Central memory CD8-positive, alpha-beta T cell (primary cell): Measurements from ENCODE around the gene BLTP2.
"Not testable (repeated sequence)": the region's sequence is repeated elsewhere in the genome, so short reads cannot be mapped to it uniquely, and the experiment has no call there.

Experiments used
- ATAC-seq: fragments of 150-1000 bp; cut with Tn5 transposase; replicated peaks from 2 replicates; pipeline ENCODE4 v1.10.0; 2022; ENCODE audit warnings: mild to moderate bottlenecking, moderate FRiP score, moderate number of reproducible peaks; ENCODE audit not compliant: poor library complexity, severe bottlenecking; ENCODE audit errors: extremely low read depth
- DNase-seq, 2 donors: peaks; one replicate each; pipeline ENCODE4 v3.0.0; 2021; ENCODE audit warnings: low spot score in 2 of 2
- H3K27ac Mint-ChIP-seq: one replicate; pipeline ENCODE4 v1.8.0; 2022; ENCODE audit warnings: low read depth, mild to moderate bottlenecking, moderate library complexity, mixed read lengths
- H3K27me3 Mint-ChIP-seq: one replicate; pipeline ENCODE4 v1.8.0; 2022; ENCODE audit warnings: mixed read lengths
- H3K36me3 Mint-ChIP-seq: one replicate; pipeline ENCODE4 v1.8.0; 2022; ENCODE audit warnings: mild to moderate bottlenecking, moderate library complexity, mixed read lengths; ENCODE audit not compliant: insufficient read depth
- H3K4me1 Mint-ChIP-seq: one replicate; pipeline ENCODE4 v1.8.0; 2022; ENCODE audit warnings: mixed read lengths
- H3K4me3 Mint-ChIP-seq: one replicate; pipeline ENCODE4 v1.8.0; 2022; ENCODE audit warnings: mild to moderate bottlenecking, moderate library complexity, mixed read lengths
- H3K9me3 Mint-ChIP-seq: one replicate; pipeline ENCODE4 v1.8.0; 2022; ENCODE audit warnings: mixed read lengths

Gene BLTP2

DNA sequence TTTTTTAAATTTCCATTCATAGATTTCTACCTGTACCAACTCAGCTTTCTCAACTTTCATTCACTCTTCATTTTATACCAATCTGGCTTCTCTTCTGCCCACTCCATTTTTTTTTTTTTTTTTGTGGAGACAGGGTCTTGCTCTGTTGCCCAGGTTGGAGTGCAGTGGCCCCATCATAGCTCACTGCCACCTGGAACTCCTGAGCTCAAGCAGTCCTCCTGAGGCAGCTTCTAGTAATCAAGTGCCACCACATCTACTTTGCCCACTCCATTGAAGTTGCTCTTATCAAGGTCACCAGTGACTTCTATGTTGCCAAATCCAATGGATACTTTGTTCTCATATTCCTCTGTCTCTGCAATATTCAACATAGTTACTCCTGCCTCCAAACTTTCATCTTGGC, 18.8 kb upstream of the BLTP2 start:
- no peaks in the 10 kb centered on the region for H3K9me3 Mint-ChIP-seq
- H3K27me3 Mint-ChIP-seq = no peaks in the 10 kb centered on the region
- peak overlapping the region; percentile 98 for H3K4me3 Mint-ChIP-seq
- H3K27ac Mint-ChIP-seq = peak overlapping the region; percentile 99
- peaks cover 18% of the 10 kb centered on the region for H3K36me3 Mint-ChIP-seq
- ATAC-seq (no peak), DNase-seq (no peak)
- peaks cover 70% of the 10 kb centered on the region for H3K4me1 Mint-ChIP-seq

DNA sequence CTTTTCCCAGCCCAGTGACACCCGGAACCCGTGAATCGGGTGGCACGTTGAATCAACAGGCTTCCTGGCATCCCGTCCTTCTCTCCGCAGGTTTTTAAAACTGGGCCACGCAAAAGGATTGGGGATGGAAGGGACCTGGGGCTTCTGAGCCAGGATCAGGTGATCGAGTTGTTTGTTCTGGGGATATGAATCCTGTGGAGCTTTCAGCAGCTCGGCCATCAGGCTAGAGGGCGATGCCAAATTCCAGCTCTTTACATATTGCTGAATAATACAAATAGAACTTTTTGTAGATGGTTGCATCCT, 17.5 kb upstream of the BLTP2 start:
- Mint-ChIP-seq H3K4me3 (peak overlapping the region; percentile 98), H3K36me3 (peaks cover 18% of the 10 kb centered on the region), H3K4me1 (peaks cover 62% of the 10 kb centered on the region), H3K27me3 (no peaks in the 10 kb centered on the region), H3K27ac (peak overlapping the region; percentile 99), H3K9me3 (no peaks in the 10 kb centered on the region)
- DNase-seq = no peak
- ATAC-seq = no peak

DNA sequence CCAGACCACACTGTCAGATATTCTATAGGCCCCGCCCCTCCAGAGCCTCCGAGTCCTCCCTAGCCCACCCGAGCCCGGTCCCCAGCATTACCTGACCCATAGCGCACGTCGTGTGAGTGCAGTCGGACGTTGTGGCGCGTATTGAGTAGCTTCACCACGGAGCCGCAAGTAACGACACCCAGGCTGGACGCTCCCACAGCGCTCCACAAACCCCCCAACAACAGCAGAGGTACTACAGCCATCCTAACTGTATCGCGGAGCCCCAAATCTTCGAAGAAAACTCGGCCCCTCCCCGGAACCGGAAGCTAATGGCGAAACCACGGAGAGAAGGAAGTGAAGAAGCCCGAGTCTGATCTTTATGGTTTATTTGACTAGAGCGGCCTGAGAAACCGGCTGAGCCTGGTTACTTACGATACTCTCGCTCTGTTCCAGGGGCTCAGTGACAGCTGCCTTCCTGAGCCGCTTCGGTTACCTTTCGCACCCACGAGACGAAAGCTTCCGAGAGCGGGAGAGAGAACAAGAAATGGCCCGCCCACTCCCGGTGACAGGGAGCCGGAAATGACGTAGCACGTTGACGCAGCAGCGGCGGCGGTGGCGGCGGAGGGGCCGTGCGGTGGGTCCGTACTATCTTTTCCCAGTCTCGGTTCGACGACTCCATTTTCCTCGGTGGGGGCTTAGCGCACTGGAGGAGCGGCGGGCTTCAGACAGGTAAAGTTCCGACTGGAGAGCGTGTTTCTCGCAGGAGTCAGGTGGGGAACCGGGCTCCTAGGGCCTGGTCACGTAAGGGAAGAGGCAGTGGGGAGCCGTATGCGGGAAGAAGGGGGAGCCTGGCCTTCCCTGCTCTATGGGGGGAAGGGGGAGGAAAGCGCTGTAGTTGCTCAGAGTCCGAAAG, 16.9 kb upstream of the BLTP2 start, which contains the start of the genes SDF2 and SUPT6H:
Gene SDF2 (minus strand): TSS at position 272 of the 892 bp plus-strand sequence. CDS start 30 bp downstream, at position 242.
Gene SUPT6H (plus strand): TSS at position 571 of the 892 bp plus-strand sequence. CDS start 11,197 bp downstream, outside the sequence.
- H3K27ac Mint-ChIP-seq = peak within 1 kb of the TSS; percentile 99
- peaks cover 16% of the 10 kb centered on the region for H3K36me3 Mint-ChIP-seq
- no peaks in the 10 kb centered on the region for H3K9me3 Mint-ChIP-seq
- H3K4me3 Mint-ChIP-seq = peak within 1 kb of the TSS; percentile 98
- DNase-seq (peak; percentile 92 to 93), ATAC-seq (peak; percentile 91)
- H3K4me1 Mint-ChIP-seq = peaks cover 60% of the 10 kb centered on the region
- H3K27me3 Mint-ChIP-seq = no peaks in the 10 kb centered on the region

DNA sequence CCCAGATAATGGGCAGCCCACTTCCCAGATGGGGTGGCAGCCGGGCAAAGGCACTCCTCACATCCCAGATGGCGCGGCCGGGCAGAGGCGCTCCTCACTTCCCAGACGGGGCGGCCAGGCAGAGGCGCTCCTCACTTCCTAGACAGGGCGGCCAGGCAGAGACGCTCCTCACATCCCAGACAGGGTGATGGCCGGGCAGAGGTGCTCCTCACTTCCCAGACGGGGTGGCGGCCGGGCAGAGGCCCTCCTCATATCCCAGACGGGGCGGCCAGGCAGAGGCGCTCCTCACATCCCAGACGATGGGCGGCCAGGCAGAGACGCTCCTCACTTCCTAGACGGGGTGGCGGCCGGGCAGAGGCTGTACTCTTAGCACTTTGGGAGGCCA, 14.5 kb upstream of the BLTP2 start:
- ATAC-seq, DNase-seq, H3K9me3 Mint-ChIP-seq, H3K27me3 Mint-ChIP-seq: not testable (repeated sequence)
- H3K36me3 Mint-ChIP-seq = peaks cover 15% of the 10 kb centered on the region
- H3K4me3 Mint-ChIP-seq = peak overlapping the region; percentile 98
- H3K27ac Mint-ChIP-seq = peak overlapping the region; percentile 75
- H3K4me1 Mint-ChIP-seq = peaks cover 54% of the 10 kb centered on the region

DNA sequence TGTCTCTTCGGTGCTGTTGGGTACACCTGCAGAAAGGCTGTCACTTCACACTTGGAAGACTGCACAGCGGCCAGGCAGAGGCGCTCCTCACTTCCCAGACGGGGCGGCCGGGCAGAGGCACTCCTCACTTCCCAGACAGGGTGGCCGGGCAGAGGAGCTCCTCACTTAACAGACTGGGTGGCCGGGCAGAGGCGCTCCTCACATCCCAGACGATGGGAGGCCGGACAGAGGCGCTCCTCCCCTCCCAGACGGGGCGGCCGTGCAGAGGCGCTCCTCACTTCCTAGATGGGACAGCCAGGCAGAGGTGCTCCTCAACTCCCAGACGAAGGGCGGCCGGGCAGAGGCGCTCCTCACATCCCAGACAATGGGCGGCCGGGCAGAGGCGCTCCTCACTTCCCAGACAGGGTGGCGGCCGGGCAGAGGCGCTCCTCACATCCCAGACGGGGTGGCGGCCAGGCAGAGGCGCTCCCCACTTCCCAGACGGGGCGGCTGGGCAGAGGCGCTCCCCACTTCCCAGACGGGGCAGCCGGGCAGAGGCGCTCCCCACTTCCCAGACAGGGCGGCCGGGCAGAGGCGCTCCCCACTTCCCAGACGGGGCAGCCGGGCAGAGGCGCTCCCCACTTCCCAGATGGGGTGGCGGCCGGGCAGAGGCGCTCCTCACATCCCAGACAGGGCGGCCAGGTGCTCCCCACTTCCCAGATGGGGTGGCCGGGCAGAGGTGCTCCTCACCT, 14.0 kb upstream of the BLTP2 start:
- not testable (repeated sequence) for DNase-seq, ATAC-seq, H3K27me3 Mint-ChIP-seq, H3K4me3 Mint-ChIP-seq, H3K9me3 Mint-ChIP-seq, H3K27ac Mint-ChIP-seq
- H3K4me1 Mint-ChIP-seq = peaks cover 50% of the 10 kb centered on the region
- peaks cover 16% of the 10 kb centered on the region for H3K36me3 Mint-ChIP-seq

GRCh38 chr17:28658342-28658741, 13.4 kb upstream of the BLTP2 start:
- H3K4me1 Mint-ChIP-seq = peaks cover 50% of the 10 kb centered on the region
- DNase-seq, H3K9me3 Mint-ChIP-seq, H3K27me3 Mint-ChIP-seq, ATAC-seq, H3K27ac Mint-ChIP-seq, H3K4me3 Mint-ChIP-seq: not testable (repeated sequence)
- H3K36me3 Mint-ChIP-seq = peaks cover 19% of the 10 kb centered on the region

DNA sequence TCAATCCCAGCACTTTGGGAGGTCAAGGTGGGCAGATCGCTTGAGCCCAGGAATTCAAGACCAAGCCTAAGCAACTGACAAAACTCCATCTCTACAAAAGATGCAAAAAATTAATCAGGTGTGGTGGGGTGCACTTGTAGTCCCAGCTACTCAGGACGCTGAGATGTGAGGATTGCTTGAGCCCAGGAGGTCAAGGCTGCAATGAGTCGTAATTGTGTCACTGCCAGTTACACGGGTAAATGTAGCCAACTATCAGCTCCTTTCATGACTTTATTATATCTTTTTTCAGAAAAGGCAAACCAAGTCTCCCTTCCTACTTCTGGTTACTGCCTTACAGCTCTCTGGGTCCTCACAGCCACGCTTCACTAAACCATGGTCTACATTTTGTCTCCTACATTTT, 12.8 kb upstream of the BLTP2 start:
- DNase-seq (no peak), ATAC-seq (no peak)
- no peaks in the 10 kb centered on the region for H3K27me3 Mint-ChIP-seq
- no peaks in the 10 kb centered on the region for H3K9me3 Mint-ChIP-seq
- peaks cover 19% of the 10 kb centered on the region for H3K36me3 Mint-ChIP-seq
- no peak overlapping the region for H3K4me3 Mint-ChIP-seq
- H3K27ac Mint-ChIP-seq = no peak overlapping the region
- peaks cover 48% of the 10 kb centered on the region for H3K4me1 Mint-ChIP-seq

DNA sequence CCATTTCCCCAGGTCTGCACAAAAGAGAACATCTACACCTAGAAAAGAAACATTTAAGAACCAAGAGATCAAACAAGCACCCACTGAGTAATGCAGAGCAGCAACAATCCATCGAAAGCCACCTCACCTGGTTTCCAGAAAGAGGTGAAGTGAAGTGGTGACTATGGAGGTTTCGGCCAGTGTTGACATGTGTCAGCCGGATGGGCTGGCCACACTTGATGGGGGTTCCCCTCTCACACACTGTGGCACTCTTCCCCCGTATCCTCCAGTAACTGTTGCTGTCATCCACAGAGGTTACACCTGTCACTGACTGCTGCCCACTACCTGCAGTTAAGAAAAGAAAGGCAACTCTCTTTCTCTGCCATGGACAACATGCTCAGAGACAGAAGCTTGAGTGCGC, 10.2 kb upstream of the BLTP2 start:
- Mint-ChIP-seq H3K4me1 (peaks cover 32% of the 10 kb centered on the region), H3K27me3 (no peaks in the 10 kb centered on the region), H3K36me3 (peaks cover 25% of the 10 kb centered on the region), H3K4me3 (no peak overlapping the region), H3K27ac (no peak overlapping the region), H3K9me3 (no peaks in the 10 kb centered on the region)
- ATAC-seq (no peak), DNase-seq (no peak)

DNA sequence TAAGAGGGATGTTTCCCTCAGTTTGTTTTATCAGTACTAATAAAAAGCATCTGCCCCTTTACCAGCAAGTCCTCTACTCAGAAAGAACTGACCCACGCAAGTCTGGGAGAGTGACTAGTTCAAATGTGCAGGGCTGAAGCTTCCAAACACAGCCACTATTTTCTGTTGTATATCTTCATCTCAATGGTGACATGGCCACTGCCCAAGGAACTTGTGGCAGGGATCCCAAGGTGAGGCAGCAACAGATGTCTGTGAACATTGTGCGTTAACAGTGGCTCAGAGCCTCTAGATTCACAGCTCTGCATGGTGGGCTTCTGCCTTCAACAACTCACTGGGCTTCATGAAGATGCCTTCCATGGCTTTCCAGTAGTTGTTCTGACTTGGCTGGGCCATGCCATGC, 3.7 kb upstream of the BLTP2 start:
- Mint-ChIP-seq H3K9me3 (no peaks in the 10 kb centered on the region), H3K4me3 (no peak overlapping the region), H3K36me3 (peaks cover 26% of the 10 kb centered on the region), H3K27ac (no peak overlapping the region), H3K27me3 (no peaks in the 10 kb centered on the region), H3K4me1 (peaks cover 39% of the 10 kb centered on the region)
- DNase-seq = no peak
- no peak for ATAC-seq

GRCh38 chr17:28646039-28646754, 1.2 kb upstream of the BLTP2 start:
- Mint-ChIP-seq H3K9me3 (no peaks in the 10 kb centered on the region), H3K4me1 (peaks cover 37% of the 10 kb centered on the region), H3K27ac (peak overlapping the region; percentile 84), H3K36me3 (peaks cover 31% of the 10 kb centered on the region), H3K27me3 (no peaks in the 10 kb centered on the region), H3K4me3 (peak overlapping the region; percentile 95)
- DNase-seq = no peak
- ATAC-seq = no peak

- no peak for DNase-seq
- H3K4me3 Mint-ChIP-seq = peak overlapping the region; percentile 95
- no peak for ATAC-seq
- H3K27ac Mint-ChIP-seq = peak overlapping the region; percentile 84
- no peaks in the 10 kb centered on the region for H3K9me3 Mint-ChIP-seq
- H3K27me3 Mint-ChIP-seq = no peaks in the 10 kb centered on the region
- H3K4me1 Mint-ChIP-seq = peaks cover 37% of the 10 kb centered on the region
- H3K36me3 Mint-ChIP-seq = peaks cover 35% of the 10 kb centered on the region
These were observed 600 bp upstream of the BLTP2 start for GRCh38 chr17:28645576-28645939.

DNA sequence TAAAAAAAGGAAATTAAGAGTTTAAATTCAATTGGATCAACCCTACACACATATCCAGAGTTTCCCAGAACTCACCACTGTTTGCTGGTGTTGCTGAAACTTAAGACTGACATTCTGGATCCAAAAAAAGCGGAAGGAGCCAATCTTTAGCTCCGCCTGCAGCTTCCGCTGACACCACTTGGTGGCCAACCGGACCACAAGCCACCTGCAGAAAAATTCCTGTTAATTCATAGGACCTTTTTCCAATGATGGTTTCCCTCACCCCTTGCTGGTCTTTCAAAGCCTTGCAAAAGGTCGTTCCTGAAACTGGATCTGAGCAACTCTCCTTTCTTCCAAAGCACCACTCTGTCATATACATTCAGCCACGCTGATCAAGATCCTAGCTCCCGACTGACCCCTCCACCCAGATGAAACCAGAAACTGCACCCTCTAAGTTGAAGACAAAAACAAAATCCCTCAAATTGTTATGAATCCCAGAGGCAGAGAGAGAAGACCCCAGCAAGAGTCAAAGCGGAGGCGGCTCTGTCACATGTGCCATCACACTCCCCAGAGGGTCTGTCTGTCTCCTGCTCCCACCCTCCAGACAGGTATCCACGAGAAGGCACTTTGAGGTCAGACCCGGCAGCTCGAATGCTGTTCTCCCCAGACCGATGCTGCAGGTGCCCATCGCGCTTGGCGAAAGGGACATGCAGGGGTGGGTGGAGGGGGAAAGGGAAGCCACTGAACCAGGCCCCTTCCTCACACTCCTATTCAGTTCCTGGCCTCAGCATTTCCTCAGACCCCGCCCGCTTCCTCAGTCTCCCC, 773 bp downstream of the BLTP2 start:
- Mint-ChIP-seq H3K27me3 (no peaks in the 10 kb centered on the region), H3K27ac (peak overlapping the region; percentile 84), H3K4me3 (peak overlapping the region; percentile 95), H3K36me3 (peaks cover 43% of the 10 kb centered on the region), H3K9me3 (no peaks in the 10 kb centered on the region), H3K4me1 (peaks cover 44% of the 10 kb centered on the region)
- ATAC-seq (no peak), DNase-seq (no peak)
